ENCODE data around the gene PCDH18.

- no peak for TF ChIP-seq CTCF (optimal IDR thresholded peaks at IDR 0.05 in 1 of 3, IDR thresholded peaks at IDR 0.05 in 1 of 3, conservative IDR thresholded peaks at IDR 0.05 in 1 of 3; ENCODE audit: extremely low read depth in 1 of 3, insufficient read depth in 2 of 3, low read length in 3 of 3)
- no peak for TF ChIP-seq EZH2 (IDR thresholded peaks at IDR 0.05; ENCODE audit: low read length)
These were observed 55.9 kb downstream of the PCDH18 start for GRCh38 chr4:137476345-137476744.

Data from keratinocyte (primary cell).